Measurements from ENCODE around the gene CDKAL1. TPM values are rescaled to one million over a fixed set of nuclear protein-coding genes. Genes with fewer than 3 reads are reported as not detected.
A peak's percentile ranks its signal among the peaks of the same experiment; 100 is the strongest.

CDKAL1 gene
- total and polyA plus RNA-seq, 9 of the 15 experiments (the other 6 are each of a cell fraction or from before 2014, with no cell fraction given): 11.2 to 36.3 (median 20.1) TPM

- TF ChIP-seq PATZ1 (CRISPR knock-in tag; IDR thresholded peaks at IDR 0.05; ENCODE audit: borderline replicate concordance) (no peak), HMGXB4 (CRISPR knock-in tag; IDR thresholded peaks at IDR 0.05) (no peak), SRF (CRISPR knock-in tag; IDR thresholded peaks at IDR 0.05) (no peak), BACH1 (tag; IDR thresholded peaks at IDR 0.05) (peak; percentile 40; the same call in 1 of the 2 replicates), ATF4 (CRISPR knock-in tag; IDR thresholded peaks at IDR 0.05) (peak; percentile 88), RERE (CRISPR knock-in tag; IDR thresholded peaks at IDR 0.05; ENCODE audit: borderline replicate concordance) (no peak), ERF (CRISPR knock-in tag; IDR thresholded peaks at IDR 0.05) (peak; percentile 59; the same call in 1 of the 2 replicates), BRF2 (IDR thresholded peaks at IDR 0.05; ENCODE audit: borderline replicate concordance, insufficient read depth, insufficient read length) (no peak), ILF3 (IDR thresholded peaks at IDR 0.05; ENCODE audit: borderline replicate concordance) (no peak), MAZ (CRISPR knock-in tag; conservative IDR thresholded peaks at IDR 0.05 in 1 of 2, IDR thresholded peaks at IDR 0.05 in 1 of 2) (peak; percentile 45 to 54; a peak in 2 of 4 replicates), EHMT2 (IDR thresholded peaks at IDR 0.05) (peak; percentile 70; the same call in 1 of the 2 replicates), CREM (IDR thresholded peaks at IDR 0.05; ENCODE audit: low read depth) (peak; percentile 82), ZNF431 (CRISPR knock-in tag; IDR thresholded peaks at IDR 0.05) (no peak), NR2F6 (CRISPR knock-in tag; IDR thresholded peaks at IDR 0.05) (no peak), ZFP30 (CRISPR knock-in tag; IDR thresholded peaks at IDR 0.05; ENCODE audit: borderline replicate concordance) (no peak)
Measured at GRCh38 chr6:21263531-21264287, 729.5 kb downstream of the CDKAL1 start (continued).

All from K562 (cell line).